Body of pancreas (tissue), 4 donors: Measurements from ENCODE around the gene GNAZ.

ENCODE experiments used
- CTCF ChIP-seq, 7 experiments: fragments of 450-650 bp in 4 of 7; fragments of 200-600 bp in 3 of 7; sonication (generic) in 3 of 7; IDR thresholded peaks; one replicate each; pipeline ENCODE4 v1.5.1; 2016 to 2019; ENCODE audit warnings: antibody characterized with exemption in 7 of 7
- POLR2A ChIP-seq, 3 donors: fragments of 450-650 bp; IDR thresholded peaks; one replicate each; pipeline ENCODE4 v1.6.1; 2016; ENCODE audit warnings: antibody characterized with exemption in 3 of 3, mild to moderate bottlenecking in 2 of 3

- TF ChIP-seq POLR2A (IDR thresholded peaks at IDR 0.05) (no peak), CTCF (IDR thresholded peaks at IDR 0.05) (no peak)
Measured at GRCh38 chr22:23105919-23106318, 35.6 kb downstream of the GNAZ start.
